IMR-90 (cell line): ENCODE measurements around the gene CDK6. TPM values are rescaled to one million over a fixed set of nuclear protein-coding genes. Genes with fewer than 3 reads are reported as not detected.
A peak's percentile ranks its signal among the peaks of the same experiment; 100 is the strongest.

ENCODE experiments used
- ATAC-seq: fragments of 200-7000 bp; cut with Tn5 transposase; 2 replicates; pipeline ENCODE4 v1.9.1; 2020; ENCODE audit warnings: low read depth, mild to moderate bottlenecking, moderate library complexity
- BruUV-seq: library from RNA; stranded (reverse); fragments of 400-500 nt; replicated peaks from 2 replicates; lab custom pipeline; 2021; lab: Mats Ljungman, UMichigan
- CTCF ChIA-PET: fragments of 300-600 bp; formaldehyde crosslinking; extraction: SDS; loops from one replicate; lab custom pipeline; 2021; ENCODE audit warnings: antibody characterized with exemption; lab: Yijun Ruan, JAX
- POLR2A ChIA-PET: fragments of 300-600 bp; sonication (Branson Sonifier 250); formaldehyde crosslinking; loops from one replicate; lab custom pipeline; 2022; ENCODE audit warnings: antibody characterized with exemption; ENCODE audit not compliant: unreplicated experiment; lab: Charles Lee
- DNase-seq: peaks from one replicate; pipeline ENCODE4 v3.0.0; 2013
- H2AFZ ChIP-seq: replicated peaks from 2 replicates; pipeline ENCODE3; 2013; ENCODE audit warnings: low read length, mild to moderate bottlenecking; ENCODE audit not compliant: poor library complexity
- H2AK5ac ChIP-seq: 2 replicates; pipeline ENCODE4 v1.6.1; 2013; ENCODE audit warnings: low read depth, low read length, inconsistent platforms
- H2AK9ac ChIP-seq: replicated peaks from 2 replicates; pipeline ENCODE3; 2013; ENCODE audit warnings: mild to moderate bottlenecking, low read depth, low read length, moderate library complexity; ENCODE audit not compliant: poor library complexity
- H2BK120ac ChIP-seq: 2 replicates; pipeline ENCODE4 v1.6.1; 2013; ENCODE audit warnings: low read depth, low read length, inconsistent platforms
- H2BK15ac ChIP-seq: 3 replicates; pipeline ENCODE4 v1.6.1; 2013; ENCODE audit warnings: low read depth, low read length, inconsistent platforms
- H2BK20ac ChIP-seq: 2 replicates; pipeline ENCODE4 v1.6.1; 2013; ENCODE audit warnings: low read depth, mild to moderate bottlenecking, inconsistent platforms, low read length, moderate library complexity
- H2BK5ac ChIP-seq: 2 replicates; pipeline ENCODE4 v1.6.1; 2013; ENCODE audit warnings: mild to moderate bottlenecking, low read depth, low read length, inconsistent platforms; ENCODE audit not compliant: poor library complexity, severe bottlenecking
- H3K14ac ChIP-seq: replicated peaks from 2 replicates; pipeline ENCODE4 v1.6.1; 2013; ENCODE audit warnings: low read depth, low read length, inconsistent platforms
- H3K18ac ChIP-seq: 2 replicates; pipeline ENCODE4 v1.6.1; 2013; ENCODE audit warnings: low read depth, low read length, control low read depth
- H3K23ac ChIP-seq: 2 replicates; pipeline ENCODE4 v1.6.1; 2013; ENCODE audit warnings: low read depth, low read length, inconsistent platforms
- H3K27ac ChIP-seq: 2 replicates; pipeline ENCODE4 v1.5.1; 2013; ENCODE audit warnings: mild to moderate bottlenecking, control low read depth, low read length; ENCODE audit not compliant: insufficient read depth
- H3K27me3 ChIP-seq: 2 replicates; pipeline ENCODE4 v1.6.1; 2013; ENCODE audit warnings: low read length; ENCODE audit not compliant: control insufficient read depth, insufficient read depth
- H3K36me3 ChIP-seq: 2 replicates; pipeline ENCODE4 v1.6.1; 2013; ENCODE audit warnings: low read length, mixed read lengths; ENCODE audit not compliant: control insufficient read depth, insufficient read depth
- H3K4ac ChIP-seq: 2 replicates; pipeline ENCODE4 v1.6.1; 2013; ENCODE audit warnings: low read depth, low read length, inconsistent platforms
- H3K4me1 ChIP-seq: 2 replicates; pipeline ENCODE4 v1.6.1; 2013; ENCODE audit warnings: low read length, mixed read lengths; ENCODE audit not compliant: control insufficient read depth, insufficient read depth
- H3K4me2 ChIP-seq: 2 replicates; pipeline ENCODE4 v1.6.1; 2013; ENCODE audit warnings: low read depth, mild to moderate bottlenecking, control low read depth, low read length, moderate library complexity
- H3K4me3 ChIP-seq: 2 replicates; pipeline ENCODE4 v1.5.1; 2013; ENCODE audit warnings: low read depth, mild to moderate bottlenecking, control low read depth, low read length, moderate library complexity; ENCODE audit not compliant: insufficient read depth
- H3K56ac ChIP-seq: 2 replicates; pipeline ENCODE4 v1.6.1; 2013; ENCODE audit warnings: low read length, inconsistent platforms; ENCODE audit not compliant: insufficient read depth; ENCODE audit errors: extremely low read depth
- H3K79me1 ChIP-seq, 2 experiments: 2 replicates each; pipeline ENCODE4 v1.6.1; 2013; ENCODE audit warnings: low read length in 2 of 2, inconsistent platforms in 1 of 2, low read depth in 1 of 2
- H3K9ac ChIP-seq: 2 replicates; pipeline ENCODE4 v1.6.1; 2013; ENCODE audit warnings: low read depth, low read length, control low read depth
- H3K9me1 ChIP-seq: 2 replicates; pipeline ENCODE4 v1.6.1; 2013; ENCODE audit warnings: low read length, inconsistent platforms; ENCODE audit not compliant: insufficient read depth
- H3K9me3 ChIP-seq: 2 replicates; pipeline ENCODE4 v1.6.1; 2013; ENCODE audit warnings: low read length; ENCODE audit not compliant: control insufficient read depth, insufficient read depth
- H4K20me1 ChIP-seq: 2 replicates; pipeline ENCODE4 v1.6.1; 2013; ENCODE audit warnings: low read length, inconsistent platforms; ENCODE audit not compliant: insufficient read depth
- H4K5ac ChIP-seq: 2 replicates; pipeline ENCODE4 v1.6.1; 2013; ENCODE audit warnings: mild to moderate bottlenecking, low read depth, low read length, control low read depth
- H4K8ac ChIP-seq, 2 experiments: 2 replicates each; pipeline ENCODE4 v1.6.1; 2013; ENCODE audit warnings: low read depth in 2 of 2, low read length in 2 of 2, control low read depth in 1 of 2, inconsistent platforms in 1 of 2
- H4K91ac ChIP-seq: 2 replicates; pipeline ENCODE4 v1.6.1; 2013; ENCODE audit warnings: low read depth, low read length, inconsistent platforms; ENCODE audit not compliant: insufficient read depth
- CEBPB ChIP-seq: IDR thresholded peaks from 2 replicates; pipeline ENCODE4 v1.6.1; 2012; ENCODE audit warnings: low read depth, low read length, improper control_type of control experiment
- CHD1 ChIP-seq: IDR thresholded peaks from 2 replicates; pipeline ENCODE4 v1.6.1; 2012; ENCODE audit warnings: low read depth, low read length, improper control_type of control experiment
- FOS ChIP-seq: fragments of 150-350 bp; IDR thresholded peaks from 2 replicates; pipeline ENCODE4 v1.6.1; 2016; ENCODE audit warnings: low read depth, low read length
- RAD21 ChIP-seq: IDR thresholded peaks from 2 replicates; pipeline ENCODE4 v1.6.1; 2012; ENCODE audit warnings: low read length, improper control_type of control experiment
- SMC3 ChIP-seq: fragments of 150-350 bp; IDR thresholded peaks from 2 replicates; pipeline ENCODE4 v1.6.1; 2016; ENCODE audit warnings: low read depth, mild to moderate bottlenecking, antibody characterized with exemption, low read length, moderate library complexity
- WGBS, 2 experiments: methylation state at CpG; one replicate each; pipeline versions ENCODE4 v1.1.5 to v1.1.7; 2013; ENCODE audit warnings: missing lambda C conversion rate in 2 of 2; ENCODE audit not compliant: insufficient read length in 1 of 2; ENCODE audit errors: extremely low coverage in 2 of 2; 5-methylcytosine and 5-hydroxymethylcytosine counted together
- dilution Hi-C: fragments of 300-500 bp; cut with HindIII; formaldehyde crosslinking; loops from one replicate; pipeline ENCODE4 v1.14.3; 2018; ENCODE audit warnings: low sequenced_read_pairs; ENCODE audit not compliant: unreplicated experiment
- in situ Hi-C: fragments of 300-500 bp; cut with MboI; formaldehyde crosslinking; loops from 3 replicates; pipeline ENCODE4 v1.14.3; 2019; ENCODE audit warnings: low sequenced_read_pairs, inconsistent platforms, mixed read lengths
- intact Hi-C: fragments of 100-400 bp; cut with micrococcal nuclease; formaldehyde crosslinking; loops from 2 replicates; pipeline ENCODE4 v1.10.0; 2022
- polyA plus RNA-seq, 3 experiments: library from polyadenylated mRNA; depleted of rRNA; stranded (reverse); fragments of >200 nt; gene quantifications; 2 replicates each; pipeline ENCODE4 v1.2.3, GENCODE V29; 2012; ENCODE audit warnings: low replicate concordance in 1 of 3
- total RNA-seq: library from RNA; depleted of rRNA; stranded (reverse); fragments of >200 nt; gene quantifications from 2 replicates; pipeline ENCODE4 v1.2.3, GENCODE V29; 2012
- TF ChIP-seq, protein P1 (sequence below): conservative IDR thresholded peaks from 2 replicates; pipeline ENCODE4 v1.5.1; 2012; ENCODE audit warnings: mild to moderate bottlenecking, low read depth, low read length, improper control_type of control experiment
- TF ChIP-seq, protein P2 (sequence below): fragments of 150-350 bp; IDR thresholded peaks from 2 replicates; pipeline ENCODE4 v1.6.1; 2017; ENCODE audit warnings: mild to moderate bottlenecking, antibody characterized with exemption, low read length, low read depth

Gene CDK6
- total and polyA plus RNA-seq, 2 of the 4 experiments (the other 2 are of a cell fraction) = 21.5 to 195 TPM

DNA sequence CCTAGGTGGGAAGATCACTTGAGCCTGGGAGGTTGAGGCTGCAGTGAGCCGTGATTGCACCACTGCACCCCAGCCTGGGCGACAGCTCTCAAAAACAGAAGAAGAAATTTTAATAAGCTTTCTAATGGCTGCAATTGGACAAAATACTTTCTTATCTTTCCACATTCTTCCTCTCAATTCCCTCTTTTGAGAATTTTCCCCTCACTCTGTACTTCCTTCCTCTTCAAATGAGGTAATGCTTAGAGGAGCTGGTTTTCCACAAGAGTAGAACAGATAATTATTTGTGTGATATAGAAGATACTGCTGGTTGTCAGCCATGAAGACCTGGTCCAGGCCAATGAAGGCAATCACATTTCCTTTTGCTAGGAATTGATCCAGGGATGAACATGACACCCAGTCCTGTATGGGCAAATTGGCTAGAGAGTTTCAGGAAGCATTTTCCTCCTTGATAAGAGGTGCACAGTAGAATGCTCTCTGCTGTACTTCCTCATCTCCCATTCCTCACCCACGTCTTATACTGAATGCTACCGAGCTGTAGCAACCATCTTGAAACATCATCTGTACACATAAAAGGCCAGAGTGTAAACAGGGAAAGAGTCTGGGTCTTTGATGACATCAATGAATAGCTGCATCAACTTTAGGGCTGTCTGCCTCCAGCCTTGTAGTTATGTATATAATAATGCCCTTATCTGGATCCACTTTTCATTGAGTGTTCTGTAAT is 103.9 kb downstream of the CDK6 start:
- H3K27me3 ChIP-seq = no peaks in the 10 kb centered on the region
- intact Hi-C loops = no loop called here
- in situ Hi-C loops = no loop called here
- H3K9ac ChIP-seq = no peak overlapping the region
- H2BK5ac ChIP-seq = peak overlapping the region; percentile 0
- H3K27ac ChIP-seq = no peak overlapping the region
- no peak overlapping the region for H3K56ac ChIP-seq
- H3K23ac ChIP-seq = peak overlapping the region; percentile 80; the same call in 1 of the 2 replicates
- H2AK9ac ChIP-seq = no peak overlapping the region
- dilution Hi-C loops = no loop called here
- H3K4ac ChIP-seq = no peak overlapping the region
- no peak overlapping the region for H2BK20ac ChIP-seq
- no peak overlapping the region for H2BK15ac ChIP-seq
- no peak overlapping the region; the same call in 1 of the 2 replicates for H3K18ac ChIP-seq
- no peak overlapping the region for H3K4me3 ChIP-seq
- peaks cover 14% of the 10 kb centered on the region for H3K9me1 ChIP-seq
- peaks cover 33 to 79% of the 10 kb centered on the region in 2 experiments for H3K79me1 ChIP-seq
- BruUV-seq = no TSS peak
- WGBS, 2 experiments = 80% methylated on average over 1 of the region's 4 CpGs; no CpG with 5 or more reads in 1 of the 2 experiments
- no peak overlapping the region for H4K8ac ChIP-seq
- no peak overlapping the region for H4K5ac ChIP-seq
- no peak overlapping the region for H2BK120ac ChIP-seq
- ChIA-PET POLR2A (no interaction called here), CTCF (interaction anchor here (0.9 kb wide), 1 partner anchor 11 kb away, joined by 4 read pairs; no protein-coding TSS in a partner anchor)
- peaks cover 18% of the 10 kb centered on the region; the same call in 1 of the 2 replicates for H4K20me1 ChIP-seq
- no peak overlapping the region for H2AFZ ChIP-seq
- H4K91ac ChIP-seq = no peak overlapping the region
- TF ChIP-seq FOS = no peak
- TF ChIP-seq, protein P1, sequence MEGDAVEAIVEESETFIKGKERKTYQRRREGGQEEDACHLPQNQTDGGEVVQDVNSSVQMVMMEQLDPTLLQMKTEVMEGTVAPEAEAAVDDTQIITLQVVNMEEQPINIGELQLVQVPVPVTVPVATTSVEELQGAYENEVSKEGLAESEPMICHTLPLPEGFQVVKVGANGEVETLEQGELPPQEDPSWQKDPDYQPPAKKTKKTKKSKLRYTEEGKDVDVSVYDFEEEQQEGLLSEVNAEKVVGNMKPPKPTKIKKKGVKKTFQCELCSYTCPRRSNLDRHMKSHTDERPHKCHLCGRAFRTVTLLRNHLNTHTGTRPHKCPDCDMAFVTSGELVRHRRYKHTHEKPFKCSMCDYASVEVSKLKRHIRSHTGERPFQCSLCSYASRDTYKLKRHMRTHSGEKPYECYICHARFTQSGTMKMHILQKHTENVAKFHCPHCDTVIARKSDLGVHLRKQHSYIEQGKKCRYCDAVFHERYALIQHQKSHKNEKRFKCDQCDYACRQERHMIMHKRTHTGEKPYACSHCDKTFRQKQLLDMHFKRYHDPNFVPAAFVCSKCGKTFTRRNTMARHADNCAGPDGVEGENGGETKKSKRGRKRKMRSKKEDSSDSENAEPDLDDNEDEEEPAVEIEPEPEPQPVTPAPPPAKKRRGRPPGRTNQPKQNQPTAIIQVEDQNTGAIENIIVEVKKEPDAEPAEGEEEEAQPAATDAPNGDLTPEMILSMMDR = no peak
- no peak for TF ChIP-seq SMC3
- no peak for TF ChIP-seq RAD21
- no peak for TF ChIP-seq CHD1
- TF ChIP-seq CEBPB = no peak
- TF ChIP-seq, protein P2, sequence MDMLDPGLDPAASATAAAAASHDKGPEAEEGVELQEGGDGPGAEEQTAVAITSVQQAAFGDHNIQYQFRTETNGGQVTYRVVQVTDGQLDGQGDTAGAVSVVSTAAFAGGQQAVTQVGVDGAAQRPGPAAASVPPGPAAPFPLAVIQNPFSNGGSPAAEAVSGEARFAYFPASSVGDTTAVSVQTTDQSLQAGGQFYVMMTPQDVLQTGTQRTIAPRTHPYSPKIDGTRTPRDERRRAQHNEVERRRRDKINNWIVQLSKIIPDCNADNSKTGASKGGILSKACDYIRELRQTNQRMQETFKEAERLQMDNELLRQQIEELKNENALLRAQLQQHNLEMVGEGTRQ = no peak
- DNase-seq (no peak), ATAC-seq (no peak)
- peaks cover 15% of the 10 kb centered on the region for H3K4me1 ChIP-seq
- peaks cover 4% of the 10 kb centered on the region for H3K36me3 ChIP-seq
- no peaks in the 10 kb centered on the region for H3K9me3 ChIP-seq
- H2AK5ac ChIP-seq = no peak overlapping the region
- H3K4me2 ChIP-seq = no peak overlapping the region
- H3K14ac ChIP-seq = 0 out of 2 replicates have a peak overlapping the region, but pooled peaks have one; percentile 0
